ENCODE data around the gene CPLX3.

Gene CPLX3

GRCh38 chr15:74830868-74831267 is 4.4 kb downstream of the CPLX3 start:
- no peak for DNase-seq

GRCh38 chr15:74831813-74832495 is 5.5 kb downstream of the CPLX3 start:
- DNase-seq, result no peak

- DNase-seq, result no peak
These were observed 6.4 kb downstream of the CPLX3 start for GRCh38 chr15:74832826-74833225.

- DNase-seq, result peak; percentile 54
These were observed 7.1 kb downstream of the CPLX3 start for GRCh38 chr15:74833376-74834107.

- DNase-seq, result no peak
These were observed 8.9 kb downstream of the CPLX3 start for GRCh38 chr15:74835312-74835823.

GRCh38 chr15:74836846-74837245 is 10.4 kb downstream of the CPLX3 start:
- no peak for DNase-seq

- no peak for DNase-seq
These were observed 11.2 kb downstream of the CPLX3 start for GRCh38 chr15:74837482-74838136.

GRCh38 chr15:74838137-74838516 is 11.7 kb downstream of the CPLX3 start:
- no peak for DNase-seq

- no peak for DNase-seq
These were observed 12.5 kb downstream of the CPLX3 start for GRCh38 chr15:74838746-74839525.

- no peak for DNase-seq
These were observed 13.3 kb downstream of the CPLX3 start for GRCh38 chr15:74839526-74840395.

- DNase-seq, result no peak
These were observed 14.7 kb downstream of the CPLX3 start for GRCh38 chr15:74840851-74841775.

GRCh38 chr15:74841891-74842373 is 15.5 kb downstream of the CPLX3 start:
- no peak for DNase-seq

- peak; percentile 95 for DNase-seq
These were observed 16.4 kb downstream of the CPLX3 start, which contains the start of gene ULK3 for GRCh38 chr15:74842581-74843444. ULK3 (minus strand) TSS chr15:74843156; CDS start chr15:74843105, 51 bp downstream.

GRCh38 chr15:74843445-74843828 is 17.0 kb downstream of the CPLX3 start:
- DNase-seq, result no peak

GRCh38 chr15:74843891-74844299 is 17.5 kb downstream of the CPLX3 start:
- DNase-seq, result no peak

GRCh38 chr15:74844319-74845207 is 18.1 kb downstream of the CPLX3 start:
- DNase-seq, result no peak

- no peak for DNase-seq
These were observed 18.8 kb downstream of the CPLX3 start for GRCh38 chr15:74845208-74845568.

GRCh38 chr15:74845581-74845980 is 19.2 kb downstream of the CPLX3 start:
- DNase-seq, result no peak

- no peak for DNase-seq
These were observed 21.0 kb downstream of the CPLX3 start for GRCh38 chr15:74847432-74847831.
